NB4 (cell line): ENCODE data around the gene EFL1.

ENCODE experiments used
- MYC ChIP-seq: IDR thresholded peaks from 2 replicates; pipeline ENCODE4 v1.6.1; 2011; ENCODE audit warnings: low read depth, low read length
- TF ChIP-seq, protein P1 (sequence below): IDR thresholded peaks from one replicate; pipeline ENCODE4 v1.5.1; 2012; ENCODE audit warnings: low read depth, low read length

DNA sequence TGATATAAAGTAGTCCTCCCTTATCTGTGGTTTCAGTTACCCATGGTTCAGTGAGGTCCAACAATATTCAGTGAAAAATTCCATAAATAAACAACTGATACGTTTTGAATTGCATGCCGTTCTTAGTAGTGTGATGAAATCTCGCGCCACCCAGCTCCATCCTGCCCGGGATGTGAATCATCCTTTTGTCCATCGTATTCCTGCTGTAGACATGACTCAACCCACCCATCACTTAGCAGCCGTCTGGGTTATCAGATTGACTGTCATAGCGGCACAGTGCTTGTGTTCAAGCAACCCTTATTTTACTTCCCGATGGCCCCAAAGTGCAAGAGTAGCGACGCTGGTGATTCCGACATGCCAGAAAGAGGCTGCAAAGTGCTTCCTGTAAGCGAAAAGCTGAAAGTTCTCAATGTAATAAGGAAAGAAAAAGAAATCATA lies 168.7 kb downstream of the EFL1 start:
- TF ChIP-seq, protein P1, sequence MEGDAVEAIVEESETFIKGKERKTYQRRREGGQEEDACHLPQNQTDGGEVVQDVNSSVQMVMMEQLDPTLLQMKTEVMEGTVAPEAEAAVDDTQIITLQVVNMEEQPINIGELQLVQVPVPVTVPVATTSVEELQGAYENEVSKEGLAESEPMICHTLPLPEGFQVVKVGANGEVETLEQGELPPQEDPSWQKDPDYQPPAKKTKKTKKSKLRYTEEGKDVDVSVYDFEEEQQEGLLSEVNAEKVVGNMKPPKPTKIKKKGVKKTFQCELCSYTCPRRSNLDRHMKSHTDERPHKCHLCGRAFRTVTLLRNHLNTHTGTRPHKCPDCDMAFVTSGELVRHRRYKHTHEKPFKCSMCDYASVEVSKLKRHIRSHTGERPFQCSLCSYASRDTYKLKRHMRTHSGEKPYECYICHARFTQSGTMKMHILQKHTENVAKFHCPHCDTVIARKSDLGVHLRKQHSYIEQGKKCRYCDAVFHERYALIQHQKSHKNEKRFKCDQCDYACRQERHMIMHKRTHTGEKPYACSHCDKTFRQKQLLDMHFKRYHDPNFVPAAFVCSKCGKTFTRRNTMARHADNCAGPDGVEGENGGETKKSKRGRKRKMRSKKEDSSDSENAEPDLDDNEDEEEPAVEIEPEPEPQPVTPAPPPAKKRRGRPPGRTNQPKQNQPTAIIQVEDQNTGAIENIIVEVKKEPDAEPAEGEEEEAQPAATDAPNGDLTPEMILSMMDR: no peak
- TF ChIP-seq MYC: no peak
